ENCODE data around the gene LRRFIP1. TPM values are rescaled to one million over a fixed set of nuclear protein-coding genes. Genes with fewer than 3 reads are reported as not detected.
A peak's percentile ranks its signal among the peaks of the same experiment; 100 is the strongest.

The LRRFIP1 gene
- total and polyA plus RNA-seq, 9 of the 15 experiments (the other 6 are each of a cell fraction or from before 2014, with no cell fraction given), result 13.1 to 45.2 (median 31.3) TPM

DNA sequence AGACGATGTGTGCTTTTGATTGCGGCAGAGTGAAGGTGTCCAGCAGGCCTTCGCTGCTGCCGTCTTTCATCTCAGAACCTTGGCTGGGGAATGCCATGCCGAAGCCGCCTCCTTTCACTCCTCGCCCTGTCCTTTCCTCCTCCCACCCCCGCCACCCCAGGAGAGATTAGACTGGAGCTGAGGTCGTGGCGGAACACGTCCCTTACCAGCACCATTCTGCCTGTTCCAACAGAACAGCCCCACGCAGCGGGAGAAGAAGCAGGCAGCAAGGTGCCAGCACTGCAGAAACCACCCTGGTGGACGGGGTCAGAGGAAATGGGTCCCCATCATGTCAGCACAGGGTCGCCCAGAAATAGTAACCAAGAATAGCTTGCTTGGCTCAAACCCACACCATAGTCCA, 146.4 kb downstream of the LRRFIP1 start (continued):
- TF ChIP-seq, protein P1, sequence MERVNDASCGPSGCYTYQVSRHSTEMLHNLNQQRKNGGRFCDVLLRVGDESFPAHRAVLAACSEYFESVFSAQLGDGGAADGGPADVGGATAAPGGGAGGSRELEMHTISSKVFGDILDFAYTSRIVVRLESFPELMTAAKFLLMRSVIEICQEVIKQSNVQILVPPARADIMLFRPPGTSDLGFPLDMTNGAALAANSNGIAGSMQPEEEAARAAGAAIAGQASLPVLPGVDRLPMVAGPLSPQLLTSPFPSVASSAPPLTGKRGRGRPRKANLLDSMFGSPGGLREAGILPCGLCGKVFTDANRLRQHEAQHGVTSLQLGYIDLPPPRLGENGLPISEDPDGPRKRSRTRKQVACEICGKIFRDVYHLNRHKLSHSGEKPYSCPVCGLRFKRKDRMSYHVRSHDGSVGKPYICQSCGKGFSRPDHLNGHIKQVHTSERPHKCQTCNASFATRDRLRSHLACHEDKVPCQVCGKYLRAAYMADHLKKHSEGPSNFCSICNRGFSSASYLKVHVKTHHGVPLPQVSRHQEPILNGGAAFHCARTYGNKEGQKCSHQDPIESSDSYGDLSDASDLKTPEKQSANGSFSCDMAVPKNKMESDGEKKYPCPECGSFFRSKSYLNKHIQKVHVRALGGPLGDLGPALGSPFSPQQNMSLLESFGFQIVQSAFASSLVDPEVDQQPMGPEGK (CRISPR knock-in tag; IDR thresholded peaks at IDR 0.05; ENCODE audit: borderline replicate concordance), result no peak

DNA sequence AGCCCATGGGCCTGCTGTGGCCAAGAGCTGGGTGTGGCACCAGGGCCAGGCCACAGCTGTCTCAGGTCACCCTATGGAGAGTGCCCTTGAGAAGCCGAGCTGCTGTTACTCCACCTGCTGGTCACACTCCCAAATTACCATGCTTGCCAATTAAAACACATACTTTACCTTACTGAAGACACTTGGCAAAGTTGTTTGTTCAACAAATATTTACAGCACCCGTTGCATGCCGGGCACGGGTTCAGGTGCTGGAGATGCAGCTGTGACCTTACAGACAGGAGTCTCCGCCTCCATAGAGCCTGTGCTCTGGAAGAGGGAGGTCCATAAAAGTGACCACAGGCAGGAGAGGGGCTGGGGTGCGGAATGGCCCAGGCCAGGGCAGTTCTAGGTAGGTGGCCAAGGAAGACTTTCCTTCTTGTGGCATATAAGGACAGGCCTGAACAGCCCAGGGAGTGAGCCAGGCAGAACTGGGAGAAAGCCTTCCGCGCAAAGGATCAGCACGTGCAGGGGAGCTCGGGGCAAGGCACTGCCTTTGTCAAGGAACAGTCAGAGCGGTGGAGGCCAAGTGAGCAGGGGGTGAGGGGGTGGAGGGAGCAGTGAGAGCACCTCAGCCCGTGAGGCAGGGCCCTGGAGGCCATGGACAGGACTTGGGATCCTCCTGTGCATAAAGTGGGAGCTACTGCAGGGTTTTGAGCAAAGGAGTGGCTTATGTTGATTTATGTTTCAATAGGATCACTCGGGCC, 147.6 kb downstream of the LRRFIP1 start:
- POLR2A ChIA-PET, result no interaction called here
- H3K4me1 ChIP-seq (replicated peaks in 1 of 2; ENCODE audit: control insufficient read depth in 2 of 2, insufficient read depth in 2 of 2, low read length in 2 of 2), result no peaks in the 10 kb centered on the region
- FAIRE-seq (no peak), ATAC-seq (peak; percentile 92), DNase-seq (ENCODE audit: extremely low read depth in 1 of 4, low spot score in 3 of 4) (peak; percentile 33 to 52 (median 38))
- H3K27me3 ChIP-seq (ENCODE audit: control insufficient read depth in 2 of 2, insufficient read depth in 2 of 2, low read length in 2 of 2), result no peaks in the 10 kb centered on the region
- no TSS peak for BruUV-seq (replicated peaks)
- no peak overlapping the region for H2AFZ ChIP-seq (ENCODE audit: low read depth, low read length)
- H3K27ac ChIP-seq (ENCODE audit: extremely low read depth, low read depth, low read length), result no peak overlapping the region
- no peak overlapping the region for H3K4me2 ChIP-seq (ENCODE audit: insufficient read depth, low read length)
- intact Hi-C loops (cut with micrococcal nuclease), result no loop called here
- no peak overlapping the region for H3K9ac ChIP-seq (ENCODE audit: insufficient read depth in 1 of 2, low read depth in 2 of 2, low read length in 2 of 2)
- H3K4me3 ChIP-seq, result no peak overlapping the region
- CTCF ChIA-PET (ENCODE audit: low intra/inter-chr PET ratio), result no interaction called here
- WGBS (ENCODE audit: insufficient coverage, low coverage, missing lambda C conversion rate), result 71% methylated on average over 12 of the region's 13 CpGs
- no peaks in the 10 kb centered on the region; the same call in 1 of the 2 replicates for H4K20me1 ChIP-seq (replicated peaks; ENCODE audit: control insufficient read depth, insufficient read depth, low read length)
- peaks cover 13% of the 10 kb centered on the region; the same call in 2 of the 3 replicates for H3K36me3 ChIP-seq (ENCODE audit: control insufficient read depth, insufficient read depth, low read length)
- H3K9me1 ChIP-seq (ENCODE audit: control insufficient read depth, insufficient read depth, low read length), result no peaks in the 10 kb centered on the region
- no peaks in the 10 kb centered on the region for H3K79me2 ChIP-seq (ENCODE audit: control insufficient read depth, insufficient read depth, low read length)
- in situ Hi-C loops (cut with MboI), result no loop called here
- no peaks in the 10 kb centered on the region for H3K9me3 ChIP-seq (replicated peaks; ENCODE audit: control insufficient read depth, insufficient read depth, low read depth, low read length)
- TF ChIP-seq ZNF12 (CRISPR knock-in tag; IDR thresholded peaks at IDR 0.05), result no peak
- TF ChIP-seq MITF (IDR thresholded peaks at IDR 0.05), result no peak
- no peak for TF ChIP-seq POLR2H (tag; IDR thresholded peaks at IDR 0.05; ENCODE audit: low read depth)
- no peak for TF ChIP-seq ZFPM2 (CRISPR knock-in tag; IDR thresholded peaks at IDR 0.05)
- no peak for TF ChIP-seq SRSF9 (IDR thresholded peaks at IDR 0.05; ENCODE audit: borderline replicate concordance, low read depth, low read length)
- no peak for TF ChIP-seq NFE2 (IDR thresholded peaks at IDR 0.05; ENCODE audit: low read depth)
- peak; percentile 64 for TF ChIP-seq CTCF (IDR thresholded peaks at IDR 0.05 in 2 of 3, conservative IDR thresholded peaks at IDR 0.05 in 1 of 3; ENCODE audit: insufficient read depth in 2 of 3, low read depth in 1 of 3, low read length in 3 of 3)
- TF ChIP-seq, protein P2, sequence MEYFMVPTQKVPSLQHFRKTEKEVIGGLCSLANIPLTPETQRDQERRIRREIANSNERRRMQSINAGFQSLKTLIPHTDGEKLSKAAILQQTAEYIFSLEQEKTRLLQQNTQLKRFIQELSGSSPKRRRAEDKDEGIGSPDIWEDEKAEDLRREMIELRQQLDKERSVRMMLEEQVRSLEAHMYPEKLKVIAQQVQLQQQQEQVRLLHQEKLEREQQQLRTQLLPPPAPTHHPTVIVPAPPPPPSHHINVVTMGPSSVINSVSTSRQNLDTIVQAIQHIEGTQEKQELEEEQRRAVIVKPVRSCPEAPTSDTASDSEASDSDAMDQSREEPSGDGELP (CRISPR knock-in tag; IDR thresholded peaks at IDR 0.05; ENCODE audit: borderline replicate concordance), result peak; percentile 73; the same call in 1 of the 2 replicates
- TF ChIP-seq ZNF184 (CRISPR knock-in tag; IDR thresholded peaks at IDR 0.05), result no peak
- TF ChIP-seq CBFB (CRISPR knock-in tag; IDR thresholded peaks at IDR 0.05), result no peak
- TF ChIP-seq BDP1 (IDR thresholded peaks at IDR 0.05; ENCODE audit: insufficient read depth, insufficient read length), result no peak
- no peak for TF ChIP-seq YBX1 (IDR thresholded peaks at IDR 0.05)
- peak; percentile 57 for TF ChIP-seq SMC3 (conservative IDR thresholded peaks at IDR 0.05; ENCODE audit: insufficient read depth, low read depth, low read length)

Data from K562 (cell line).